C4-2B (cell line): ENCODE data around the gene ZNF467.

ENCODE experiments used
- H3K27ac ChIP-seq: fragments of 450-650 bp; 2 replicates; pipeline ENCODE4 v1.5.1; 2017
- ZFX ChIP-seq: fragments of 450-650 bp; IDR thresholded peaks from 2 replicates; pipeline ENCODE4 v1.6.1; 2017
- TF ChIP-seq, protein P1 (sequence below): fragments of 450-650 bp; conservative IDR thresholded peaks from 2 replicates; pipeline ENCODE4 v1.5.1; 2017; ENCODE audit warnings: mild to moderate bottlenecking

The ZNF467 gene

DNA sequence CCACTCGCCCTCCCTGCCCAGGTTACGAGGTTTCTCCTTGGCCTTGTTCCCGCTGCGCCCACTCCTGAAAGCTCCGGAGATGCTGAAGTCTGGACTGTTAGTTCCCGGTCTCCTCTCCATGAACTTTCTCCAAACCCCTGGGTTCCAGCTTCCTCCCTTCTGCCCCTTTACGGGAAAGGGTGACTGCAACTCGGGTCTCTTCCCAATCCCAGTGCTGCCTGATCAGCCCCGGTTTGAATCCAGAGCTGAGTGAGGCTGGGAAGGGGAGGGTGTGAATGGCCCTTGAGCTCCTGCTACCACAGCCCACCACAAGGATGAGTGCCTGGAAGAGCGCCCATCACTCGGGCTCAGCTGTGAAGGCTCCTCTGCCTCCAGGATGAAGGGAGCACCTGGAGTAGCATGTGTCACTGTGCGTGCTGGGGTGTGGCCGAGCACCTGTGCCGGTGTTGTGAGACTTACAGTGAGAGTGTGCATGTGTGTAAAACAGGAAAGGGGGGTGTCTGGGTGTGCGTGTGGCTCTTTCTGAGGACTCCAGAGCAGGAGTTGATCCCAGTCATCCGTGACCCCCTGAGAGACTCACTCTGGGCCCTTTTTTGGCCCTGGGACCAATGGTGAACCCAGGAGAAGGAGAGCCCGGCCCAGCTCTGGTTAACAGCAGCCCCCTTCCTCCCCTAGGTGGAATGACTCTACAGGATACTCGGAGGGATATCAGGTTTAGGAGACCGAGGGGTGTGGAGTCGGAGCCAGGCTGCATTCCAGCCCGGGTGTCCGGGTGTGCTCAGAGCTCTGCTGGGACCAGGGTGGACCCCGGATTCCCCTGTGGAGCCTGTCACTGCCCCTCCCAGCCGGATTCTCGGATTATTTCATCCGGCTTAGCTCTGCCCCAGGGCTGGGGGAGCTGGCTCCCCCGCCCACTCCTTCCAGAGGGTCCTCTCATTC is 1.1 kb upstream of the ZNF467 start:
- no peak for TF ChIP-seq ZFX
- TF ChIP-seq, protein P1, sequence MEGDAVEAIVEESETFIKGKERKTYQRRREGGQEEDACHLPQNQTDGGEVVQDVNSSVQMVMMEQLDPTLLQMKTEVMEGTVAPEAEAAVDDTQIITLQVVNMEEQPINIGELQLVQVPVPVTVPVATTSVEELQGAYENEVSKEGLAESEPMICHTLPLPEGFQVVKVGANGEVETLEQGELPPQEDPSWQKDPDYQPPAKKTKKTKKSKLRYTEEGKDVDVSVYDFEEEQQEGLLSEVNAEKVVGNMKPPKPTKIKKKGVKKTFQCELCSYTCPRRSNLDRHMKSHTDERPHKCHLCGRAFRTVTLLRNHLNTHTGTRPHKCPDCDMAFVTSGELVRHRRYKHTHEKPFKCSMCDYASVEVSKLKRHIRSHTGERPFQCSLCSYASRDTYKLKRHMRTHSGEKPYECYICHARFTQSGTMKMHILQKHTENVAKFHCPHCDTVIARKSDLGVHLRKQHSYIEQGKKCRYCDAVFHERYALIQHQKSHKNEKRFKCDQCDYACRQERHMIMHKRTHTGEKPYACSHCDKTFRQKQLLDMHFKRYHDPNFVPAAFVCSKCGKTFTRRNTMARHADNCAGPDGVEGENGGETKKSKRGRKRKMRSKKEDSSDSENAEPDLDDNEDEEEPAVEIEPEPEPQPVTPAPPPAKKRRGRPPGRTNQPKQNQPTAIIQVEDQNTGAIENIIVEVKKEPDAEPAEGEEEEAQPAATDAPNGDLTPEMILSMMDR = no peak
- peak overlapping the region; percentile 94; the same call in 1 of the 2 replicates for H3K27ac ChIP-seq

DNA sequence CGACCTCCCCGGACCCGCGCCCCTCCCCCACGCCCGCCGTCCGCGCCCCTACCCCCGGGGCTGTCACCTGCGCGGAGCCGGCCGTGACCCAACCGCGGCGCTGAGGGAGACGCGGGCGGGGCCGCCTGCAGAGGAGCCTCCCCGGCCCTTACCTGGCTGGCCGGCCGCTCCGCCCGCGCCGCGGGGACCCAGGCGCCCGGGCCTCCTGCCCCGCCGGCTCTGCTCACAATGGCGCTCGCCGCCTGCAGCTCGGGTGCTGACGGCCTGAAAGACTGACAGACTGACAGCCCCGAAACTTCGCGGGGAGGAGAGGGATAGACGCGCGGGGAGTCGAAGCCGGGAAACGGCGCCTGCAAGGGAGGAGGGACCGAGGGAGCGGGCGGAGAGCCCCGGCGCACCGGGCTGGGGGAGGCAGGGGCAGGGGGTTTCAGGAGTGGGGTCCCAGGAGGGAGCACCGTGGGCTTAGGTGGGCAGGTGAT is 393 bp downstream of the ZNF467 start:
- H3K27ac ChIP-seq = peak overlapping the region; percentile 94
- TF ChIP-seq ZFX = peak; percentile 20; the same call in 1 of the 2 replicates
- TF ChIP-seq, protein P1 = no peak

DNA sequence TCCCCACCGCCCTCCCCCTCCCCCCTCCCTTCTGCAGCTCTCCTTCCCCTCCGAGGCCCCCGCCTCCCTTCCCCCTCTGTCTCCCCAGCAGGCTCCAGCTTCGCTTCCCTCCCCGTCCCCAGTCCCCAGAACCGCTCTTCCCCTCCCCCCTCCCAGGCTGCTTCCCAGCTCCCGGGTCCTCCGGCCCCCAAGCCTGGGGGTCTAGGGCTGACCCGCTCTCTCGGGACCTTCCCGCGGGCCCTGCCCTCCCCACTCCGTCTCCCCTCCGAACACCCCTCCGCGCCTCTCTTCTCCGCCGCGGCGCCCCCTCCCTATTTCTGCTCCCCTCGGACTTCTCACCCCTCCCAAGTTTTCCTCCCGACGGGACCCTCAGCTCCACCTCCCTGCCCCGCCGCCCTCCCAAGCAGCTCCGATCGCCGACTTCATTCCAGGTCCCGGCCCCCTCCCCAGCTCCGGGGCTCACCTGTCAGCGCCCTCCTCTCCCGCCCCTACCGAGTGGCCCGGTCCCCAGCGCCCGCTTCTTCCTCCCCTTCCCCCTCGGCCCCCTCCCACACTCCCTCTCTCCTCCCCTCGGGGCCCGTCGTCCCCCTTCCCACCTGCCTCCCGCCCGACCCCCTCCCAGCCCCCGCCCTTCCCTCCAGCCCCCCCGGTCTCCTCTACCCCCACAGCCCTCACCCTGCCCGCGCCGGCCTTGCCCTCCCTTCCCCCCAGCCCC is 990 bp downstream of the ZNF467 start:
- TF ChIP-seq, protein P1 = no peak
- no peak for TF ChIP-seq ZFX
- peak overlapping the region; percentile 94 for H3K27ac ChIP-seq

DNA sequence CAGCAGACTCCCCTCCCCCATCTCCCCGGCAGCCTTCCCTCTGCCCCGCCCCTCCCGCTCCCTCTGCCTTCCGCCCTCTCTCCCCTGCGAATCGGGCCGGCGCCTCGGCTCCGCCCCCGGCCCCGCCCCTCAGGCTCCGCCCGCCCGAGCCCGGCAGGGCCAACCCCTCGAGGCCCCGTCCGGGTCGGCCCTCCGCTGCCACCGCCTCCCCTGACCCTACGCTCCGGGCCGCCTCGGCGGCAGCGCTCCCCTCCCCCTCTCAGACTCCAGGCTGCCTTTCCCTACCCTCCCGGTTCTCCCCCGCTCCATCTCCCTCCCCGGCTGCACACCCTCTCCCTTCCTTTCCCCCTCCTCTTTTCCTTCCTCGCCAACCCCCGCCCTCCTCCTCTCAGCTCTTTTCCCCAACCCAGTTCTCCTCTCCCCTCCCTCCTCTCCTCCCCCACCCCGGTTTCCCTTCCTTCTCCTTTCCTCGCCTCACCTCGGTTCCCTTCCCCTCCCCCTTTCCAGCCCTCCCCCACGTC is 1.6 kb downstream of the ZNF467 start:
- TF ChIP-seq, protein P1 = no peak
- TF ChIP-seq ZFX = no peak
- peak overlapping the region; percentile 94 for H3K27ac ChIP-seq

DNA sequence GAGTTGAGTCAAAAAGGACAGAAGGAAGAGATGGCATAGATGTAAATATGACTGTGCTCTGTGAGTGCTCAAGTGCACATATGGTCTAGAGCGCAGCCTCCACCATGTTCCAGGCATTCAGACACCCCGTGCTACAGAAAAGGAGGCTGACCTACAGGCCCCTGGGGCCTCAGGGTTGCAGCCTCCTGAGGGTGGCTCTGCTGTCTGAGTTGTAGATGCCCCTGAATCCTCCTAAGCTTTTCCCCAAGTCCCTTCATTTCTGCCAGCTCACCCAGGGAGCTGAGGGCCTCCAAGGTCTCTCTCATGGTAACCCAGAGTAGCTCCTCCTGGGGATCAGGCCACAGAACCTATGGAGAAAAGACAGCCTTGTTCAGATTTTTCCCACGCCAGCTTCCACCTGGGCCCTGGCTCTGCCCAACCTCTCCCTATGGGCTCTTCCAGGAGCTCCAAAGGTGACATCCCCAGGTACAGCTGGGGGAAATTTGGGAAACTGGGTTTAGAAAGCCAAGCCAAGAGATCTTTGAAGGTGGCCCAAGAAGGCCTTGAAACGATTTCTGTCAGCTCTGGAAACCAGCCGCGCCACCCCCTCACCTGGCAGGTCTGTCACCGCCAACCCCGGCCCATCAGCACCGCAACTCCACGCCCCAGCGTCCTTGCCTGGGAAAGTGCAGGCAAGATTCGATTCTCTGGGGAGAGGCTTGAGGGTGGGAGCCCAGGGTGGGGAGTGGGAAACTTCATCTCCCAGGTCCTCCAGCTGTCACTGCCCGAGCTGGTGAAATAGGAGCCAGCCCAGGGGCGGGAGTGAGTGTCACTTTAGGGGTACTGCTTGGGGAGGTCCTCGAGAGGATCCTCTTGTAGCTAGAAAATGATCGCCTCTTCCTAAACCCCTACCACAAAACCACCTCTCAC is 2.4 kb downstream of the ZNF467 start:
- H3K27ac ChIP-seq = peak overlapping the region; percentile 94

DNA sequence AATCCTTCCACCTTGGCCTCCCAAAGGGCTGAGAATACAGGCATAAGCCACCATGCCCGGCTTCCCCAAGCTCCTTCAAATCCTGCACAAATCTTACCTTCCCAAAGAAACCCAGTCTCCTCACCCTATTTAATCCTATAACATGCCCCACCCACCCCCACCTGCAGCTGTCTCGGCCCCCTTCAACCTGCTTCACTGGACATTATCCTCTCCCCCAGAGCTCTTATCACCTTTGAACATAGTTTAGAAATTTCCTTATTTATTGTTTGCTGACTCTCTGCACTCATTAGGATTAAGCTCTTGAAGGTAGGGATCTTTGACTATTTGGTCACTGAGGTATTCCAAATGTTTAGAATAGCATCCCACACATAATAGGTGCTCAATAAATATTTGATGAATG is 3.5 kb downstream of the ZNF467 start:
- TF ChIP-seq, protein P1 = no peak
- TF ChIP-seq ZFX = no peak
- no peak overlapping the region for H3K27ac ChIP-seq

More for the DNA sequence above, 2.4 kb downstream of the ZNF467 start:
- TF ChIP-seq ZFX = no peak
- TF ChIP-seq, protein P1 = no peak
